Kidney epithelial cell (primary cell): ENCODE data around the gene IPPK. TPM values are rescaled to one million over a fixed set of nuclear protein-coding genes. Genes with fewer than 3 reads are reported as not detected.

Source experiments
- DNase-seq: peaks from one replicate; pipeline ENCODE4 v3.0.0-alpha.2; 2010; ENCODE audit warnings: low read depth
- H3K27me3 ChIP-seq: 2 replicates; pipeline ENCODE4 v1.6.0; 2011; ENCODE audit warnings: low read length; ENCODE audit not compliant: control insufficient read depth, insufficient read depth
- H3K36me3 ChIP-seq: 2 replicates; pipeline ENCODE4 v1.5.1; 2011; ENCODE audit warnings: low read length; ENCODE audit not compliant: control insufficient read depth, insufficient read depth
- H3K4me3 ChIP-seq: 2 replicates; pipeline ENCODE4 v1.5.1; 2011; ENCODE audit warnings: low read depth, mild to moderate bottlenecking, control low read depth, low read length
- total RNA-seq: library from RNA; depleted of rRNA; stranded (reverse); fragments of >200 nt; gene quantifications from 2 replicates; pipeline ENCODE4 v1.2.3, GENCODE V29; 2015
- TF ChIP-seq, protein P1 (sequence below): IDR thresholded peaks from 2 replicates; pipeline ENCODE4 v1.5.1; 2011; ENCODE audit warnings: mild to moderate bottlenecking, moderate library complexity, low read length, control low read depth, inconsistent platforms; ENCODE audit not compliant: insufficient read depth, poor library complexity, severe bottlenecking

The IPPK gene
- total RNA-seq, 1 donor from 2014 or later, result 8.5 TPM

DNA sequence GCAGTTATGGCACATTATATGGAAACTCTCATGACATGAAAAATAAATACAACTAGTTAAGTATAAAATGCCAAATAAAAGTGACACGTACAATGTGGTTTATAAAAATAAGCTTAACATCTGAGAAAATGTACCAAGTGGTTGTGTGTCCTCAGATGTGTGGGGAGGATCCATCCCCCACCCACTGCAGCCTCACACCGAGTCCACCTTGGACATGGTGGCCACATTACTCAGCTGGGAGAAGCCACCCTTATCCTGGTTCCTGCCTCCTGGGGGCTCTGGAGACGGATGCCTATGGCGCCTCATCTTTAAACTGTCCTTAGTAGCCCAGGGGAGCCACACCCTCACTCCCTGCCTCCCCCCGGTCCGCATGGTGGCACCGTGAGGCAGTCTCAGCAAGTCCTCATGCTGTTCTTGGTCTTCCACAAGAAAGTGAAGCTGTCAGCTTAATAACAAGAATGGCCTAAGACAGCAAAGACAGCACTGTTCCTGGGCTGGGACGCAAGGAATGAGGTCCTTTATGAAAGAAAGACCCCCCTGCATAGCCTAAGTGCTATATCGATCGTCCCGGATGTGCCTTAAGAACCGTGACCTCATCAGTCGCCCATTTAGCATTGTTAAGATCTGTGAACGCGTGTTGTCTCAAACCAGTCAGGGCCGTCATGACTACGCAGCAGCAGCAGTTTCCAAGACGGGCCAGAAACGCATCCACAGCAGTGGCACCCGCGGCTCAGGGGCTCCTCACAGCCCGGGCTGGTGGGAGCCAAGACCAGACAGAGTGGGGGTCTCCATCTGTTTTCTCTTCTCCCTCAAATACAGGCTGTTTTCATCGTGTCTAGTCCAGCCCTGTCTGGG lies 56.4 kb downstream of the IPPK start:
- Histone ChIP-seq H3K4me3 (no peak overlapping the region), H3K36me3 (peaks cover 2% of the 10 kb centered on the region), H3K27me3 (no peaks in the 10 kb centered on the region)
- TF ChIP-seq, protein P1, sequence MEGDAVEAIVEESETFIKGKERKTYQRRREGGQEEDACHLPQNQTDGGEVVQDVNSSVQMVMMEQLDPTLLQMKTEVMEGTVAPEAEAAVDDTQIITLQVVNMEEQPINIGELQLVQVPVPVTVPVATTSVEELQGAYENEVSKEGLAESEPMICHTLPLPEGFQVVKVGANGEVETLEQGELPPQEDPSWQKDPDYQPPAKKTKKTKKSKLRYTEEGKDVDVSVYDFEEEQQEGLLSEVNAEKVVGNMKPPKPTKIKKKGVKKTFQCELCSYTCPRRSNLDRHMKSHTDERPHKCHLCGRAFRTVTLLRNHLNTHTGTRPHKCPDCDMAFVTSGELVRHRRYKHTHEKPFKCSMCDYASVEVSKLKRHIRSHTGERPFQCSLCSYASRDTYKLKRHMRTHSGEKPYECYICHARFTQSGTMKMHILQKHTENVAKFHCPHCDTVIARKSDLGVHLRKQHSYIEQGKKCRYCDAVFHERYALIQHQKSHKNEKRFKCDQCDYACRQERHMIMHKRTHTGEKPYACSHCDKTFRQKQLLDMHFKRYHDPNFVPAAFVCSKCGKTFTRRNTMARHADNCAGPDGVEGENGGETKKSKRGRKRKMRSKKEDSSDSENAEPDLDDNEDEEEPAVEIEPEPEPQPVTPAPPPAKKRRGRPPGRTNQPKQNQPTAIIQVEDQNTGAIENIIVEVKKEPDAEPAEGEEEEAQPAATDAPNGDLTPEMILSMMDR, result no peak
- DNase-seq, result no peak

DNA sequence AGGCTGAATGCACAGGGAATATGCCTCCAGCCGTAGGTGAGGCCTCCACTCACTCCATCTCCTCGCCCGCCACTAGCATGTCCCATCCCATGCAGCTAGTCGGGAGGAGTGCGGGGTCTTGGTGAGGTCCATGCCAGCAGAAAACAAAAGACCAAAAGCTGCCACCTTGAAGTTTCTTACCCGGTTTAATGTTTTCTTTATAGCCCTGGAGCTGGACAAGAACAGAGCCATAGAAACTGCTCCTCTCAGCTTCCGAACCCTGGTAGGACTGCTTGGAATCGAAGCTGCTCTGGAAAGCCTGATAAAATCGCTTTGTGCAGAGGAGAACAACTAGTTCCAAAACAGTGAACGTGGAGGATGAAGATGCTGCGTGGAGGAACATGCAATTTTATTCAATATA lies 57.1 kb downstream of the IPPK start:
- H3K36me3 ChIP-seq, result peaks cover 2% of the 10 kb centered on the region
- TF ChIP-seq, protein P1, result no peak
- no peaks in the 10 kb centered on the region for H3K27me3 ChIP-seq
- DNase-seq, result no peak
- H3K4me3 ChIP-seq, result no peak overlapping the region

- DNase-seq, result no peak
- peaks cover under 1% of the 10 kb centered on the region for H3K36me3 ChIP-seq
- H3K4me3 ChIP-seq, result no peak overlapping the region
- TF ChIP-seq, protein P1, result no peak
- no peaks in the 10 kb centered on the region for H3K27me3 ChIP-seq
Observed at GRCh38 chr9:92612292-92612691, 57.6 kb downstream of the IPPK start.

GRCh38 chr9:92611621-92612285 lies 58.2 kb downstream of the IPPK start:
- DNase-seq, result no peak
- H3K27me3 ChIP-seq, result no peaks in the 10 kb centered on the region
- no peaks in the 10 kb centered on the region for H3K36me3 ChIP-seq
- H3K4me3 ChIP-seq, result no peak overlapping the region
- TF ChIP-seq, protein P1, result no peak

- no peak overlapping the region for H3K4me3 ChIP-seq
Observed at GRCh38 chr9:92610470-92611420, 59.2 kb downstream of the IPPK start.

More at GRCh38 chr9:92610470-92611420, 59.2 kb downstream of the IPPK start:
- no peaks in the 10 kb centered on the region for H3K36me3 ChIP-seq
- DNase-seq, result no peak
- TF ChIP-seq, protein P1, result no peak
- H3K27me3 ChIP-seq, result no peaks in the 10 kb centered on the region
